Subcutaneous abdominal adipose tissue (tissue), 5 donors: Measurements from ENCODE around the gene GSE1.

Source experiments
- H3K27ac ChIP-seq: one replicate; pipeline ENCODE4 v1.7.0; 2013; ENCODE audit warnings: low read depth, mild to moderate bottlenecking, inconsistent platforms, low read length, moderate library complexity
- H3K27me3 ChIP-seq, 5 donors: one replicate each; pipeline ENCODE4 v1.7.0; 2013; ENCODE audit warnings: low read length in 5 of 5, inconsistent platforms in 1 of 5; ENCODE audit not compliant: control insufficient read depth in 5 of 5, insufficient read depth in 4 of 5
- H3K36me3 ChIP-seq, 5 donors: one replicate each; pipeline ENCODE4 v1.7.0; 2013; ENCODE audit warnings: low read length in 5 of 5; ENCODE audit not compliant: control insufficient read depth in 5 of 5, insufficient read depth in 5 of 5
- H3K4me1 ChIP-seq, 5 donors: one replicate each; pipeline ENCODE4 v1.7.0; 2013; ENCODE audit warnings: low read length in 5 of 5, mild to moderate bottlenecking in 3 of 5, moderate library complexity in 1 of 5; ENCODE audit not compliant: control insufficient read depth in 5 of 5, insufficient read depth in 5 of 5
- H3K4me3 ChIP-seq, 5 donors: one replicate each; pipeline ENCODE4 v1.7.0; 2013; ENCODE audit warnings: low read length in 5 of 5, low read depth in 1 of 5
- H3K9ac ChIP-seq, 5 donors: one replicate each; pipeline ENCODE4 v1.7.0; 2013; ENCODE audit warnings: low read length in 5 of 5, mild to moderate bottlenecking in 4 of 5, moderate library complexity in 3 of 5
- H3K9me3 ChIP-seq, 5 donors: one replicate each; pipeline ENCODE4 v1.7.0; 2013; ENCODE audit warnings: low read length in 5 of 5; ENCODE audit not compliant: control insufficient read depth in 5 of 5
- donor health status: healthy.
- donor health status: healthy.
- donor health status: healthy.
- donor health status: healthy.
- donor health status: healthy.

GSE1 gene

DNA sequence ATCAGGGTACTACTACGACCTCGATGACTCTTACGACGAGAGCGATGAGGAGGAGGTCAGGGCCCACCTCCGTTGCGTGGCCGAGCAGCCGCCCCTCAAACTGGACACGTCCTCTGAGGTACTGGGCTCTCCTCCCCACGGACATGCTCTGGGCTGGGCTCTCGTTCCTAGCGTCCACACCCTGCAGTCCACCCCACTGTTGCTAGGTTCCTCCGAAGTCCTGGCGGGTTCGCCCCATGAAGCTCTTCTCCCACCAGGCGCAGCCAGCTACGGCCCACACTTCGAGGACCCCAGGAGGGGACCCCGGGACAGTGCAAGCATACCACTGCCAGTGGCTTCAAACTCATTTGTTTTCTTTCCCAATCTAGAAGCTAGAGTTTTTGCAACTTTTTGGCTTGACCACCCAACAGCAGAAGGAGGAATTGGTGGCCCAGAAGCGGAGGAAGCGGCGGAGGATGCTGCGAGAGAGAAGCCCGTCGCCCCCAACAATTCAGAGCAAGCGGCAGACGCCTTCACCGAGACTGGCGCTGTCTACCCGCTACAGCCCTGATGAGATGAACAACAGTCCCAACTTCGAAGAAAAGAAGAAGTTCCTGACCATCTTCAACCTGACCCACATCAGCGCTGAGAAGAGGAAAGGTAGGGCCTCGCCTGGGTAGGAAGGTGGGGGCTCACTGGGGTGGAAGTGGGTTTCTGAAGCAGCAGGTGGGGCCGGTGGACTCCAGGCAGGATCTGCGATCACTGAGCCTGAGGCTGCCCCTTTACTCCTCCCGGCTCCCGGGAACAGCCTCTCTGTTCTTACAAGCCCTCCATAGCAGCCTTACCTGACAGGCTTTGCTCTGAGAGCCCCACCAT lies 50.1 kb downstream of the GSE1 start:
- no peak overlapping the region for H3K9ac ChIP-seq
- H3K9me3 ChIP-seq, result no peaks in the 10 kb centered on the region
- no peaks in the 10 kb centered on the region for H3K27me3 ChIP-seq
- no peak overlapping the region for H3K27ac ChIP-seq
- no peak overlapping the region for H3K4me3 ChIP-seq
- peaks cover 4 to 94% (median 92%) of the 10 kb centered on the region in 5 donors for H3K36me3 ChIP-seq
- H3K4me1 ChIP-seq, result peaks cover 0 to 24% (median 10%) of the 10 kb centered on the region in 5 donors

DNA sequence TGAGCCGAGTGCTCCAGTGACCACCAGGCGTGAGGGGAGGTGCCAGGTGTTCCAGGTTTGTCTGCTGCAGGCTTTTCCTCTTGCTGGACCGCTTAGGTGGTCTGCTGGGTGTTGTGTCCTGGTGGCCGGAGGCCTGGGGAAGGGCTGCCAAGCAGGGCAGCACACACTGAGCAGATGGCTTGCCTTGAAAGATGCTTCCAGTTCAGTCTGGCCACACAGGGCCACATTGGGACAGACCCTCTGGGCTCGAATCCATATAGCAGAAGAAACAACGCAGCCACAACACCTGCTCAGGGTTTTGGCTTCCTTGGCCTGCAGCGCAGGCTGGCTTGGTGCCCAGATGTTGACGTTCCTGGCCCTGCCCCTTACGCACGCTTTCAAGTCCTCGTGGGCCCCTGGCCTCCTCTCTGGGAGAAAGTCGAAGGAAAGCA lies 50.8 kb downstream of the GSE1 start:
- Histone ChIP-seq H3K27ac (no peak overlapping the region), H3K36me3 (peaks cover 4 to 94% (median 91%) of the 10 kb centered on the region in 5 donors), H3K27me3 (no peaks in the 10 kb centered on the region), H3K4me3 (no peak overlapping the region), H3K4me1 (peaks cover 0 to 17% (median 10%) of the 10 kb centered on the region in 5 donors), H3K9me3 (no peaks in the 10 kb centered on the region), H3K9ac (no peak overlapping the region)

GRCh38 chr16:85664580-85665372 lies 51.7 kb downstream of the GSE1 start:
- Histone ChIP-seq H3K36me3 (peaks cover 8 to 95% (median 93%) of the 10 kb centered on the region in 5 donors), H3K4me1 (peaks cover 0 to 10% (median 3%) of the 10 kb centered on the region in 5 donors), H3K9me3 (no peaks in the 10 kb centered on the region), H3K27me3 (no peaks in the 10 kb centered on the region), H3K9ac (no peak overlapping the region), H3K27ac (no peak overlapping the region), H3K4me3 (no peak overlapping the region)

- Histone ChIP-seq H3K36me3 (peaks cover 10 to 96% (median 94%) of the 10 kb centered on the region in 5 donors), H3K27ac (no peak overlapping the region), H3K4me3 (no peak overlapping the region)
These were observed 52.2 kb downstream of the GSE1 start for GRCh38 chr16:85665373-85665740.

GRCh38 chr16:85665929-85666328 lies 52.8 kb downstream of the GSE1 start:
- H3K9ac ChIP-seq, result no peak overlapping the region
- H3K4me3 ChIP-seq, result no peak overlapping the region
- H3K4me1 ChIP-seq, result peaks cover 0 to 5% (median 0%) of the 10 kb centered on the region in 5 donors
- no peaks in the 10 kb centered on the region for H3K27me3 ChIP-seq
- peaks cover 13 to 100% (median 98%) of the 10 kb centered on the region in 5 donors for H3K36me3 ChIP-seq
- no peaks in the 10 kb centered on the region for H3K9me3 ChIP-seq
- no peak overlapping the region for H3K27ac ChIP-seq

More at GRCh38 chr16:85665373-85665740, 52.2 kb downstream of the GSE1 start:
- Histone ChIP-seq H3K27me3 (no peaks in the 10 kb centered on the region), H3K9me3 (no peaks in the 10 kb centered on the region), H3K4me1 (peaks cover 0 to 5% (median 0%) of the 10 kb centered on the region in 5 donors), H3K9ac (no peak overlapping the region)

- Histone ChIP-seq H3K9ac (no peak overlapping the region), H3K27me3 (no peaks in the 10 kb centered on the region), H3K27ac (no peak overlapping the region), H3K9me3 (no peaks in the 10 kb centered on the region), H3K4me1 (peaks cover 0 to 5% (median 0%) of the 10 kb centered on the region in 5 donors), H3K4me3 (no peak overlapping the region), H3K36me3 (peaks cover 13 to 98% (median 96%) of the 10 kb centered on the region in 5 donors)
These were observed 54.1 kb downstream of the GSE1 start for GRCh38 chr16:85667261-85667660.

GRCh38 chr16:85667841-85668413 lies 54.8 kb downstream of the GSE1 start:
- no peak overlapping the region for H3K27ac ChIP-seq
- H3K4me1 ChIP-seq, result peaks cover 0 to 5% (median 0%) of the 10 kb centered on the region in 5 donors
- no peak overlapping the region for H3K9ac ChIP-seq
- H3K36me3 ChIP-seq, result peaks cover 19 to 98% (median 96%) of the 10 kb centered on the region in 5 donors
- H3K27me3 ChIP-seq, result no peaks in the 10 kb centered on the region
- H3K9me3 ChIP-seq, result no peaks in the 10 kb centered on the region
- H3K4me3 ChIP-seq, result no peak overlapping the region

DNA sequence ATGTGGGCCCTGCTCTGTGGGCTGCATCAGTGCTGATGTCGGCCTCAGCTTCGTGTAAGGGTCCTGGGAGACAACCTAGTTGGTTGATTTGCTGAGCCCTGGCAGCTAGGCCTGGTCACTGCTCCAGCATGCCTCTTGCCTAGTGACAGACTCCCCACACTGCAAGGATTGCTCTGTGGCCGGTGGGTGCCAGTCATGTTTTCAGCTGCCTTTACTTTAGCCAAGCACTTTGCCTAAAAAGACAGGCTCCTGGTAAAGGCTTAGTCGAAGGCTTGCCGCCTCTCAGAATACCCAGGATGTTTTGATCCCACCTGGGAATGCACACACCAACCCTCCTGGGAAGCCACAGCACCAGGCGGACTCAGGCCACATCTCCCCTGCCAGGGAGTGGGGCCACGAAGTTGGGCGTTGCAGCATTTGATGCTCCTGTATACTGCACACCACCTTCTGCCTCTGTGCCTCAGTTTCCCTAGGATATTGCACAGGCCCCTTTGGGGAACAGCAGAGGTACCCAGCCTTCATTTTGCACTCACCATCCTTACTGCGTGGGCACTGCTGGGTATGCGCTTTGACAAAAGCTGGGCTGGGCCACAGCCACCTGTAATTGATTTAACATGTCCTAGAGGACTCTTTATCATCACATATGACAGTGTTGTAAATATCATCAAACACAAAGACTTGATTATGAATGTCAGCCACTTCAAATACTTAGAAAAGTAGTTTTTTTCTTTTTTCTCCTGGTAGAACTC lies 55.7 kb downstream of the GSE1 start:
- Histone ChIP-seq H3K9ac (no peak overlapping the region), H3K36me3 (peaks cover 22 to 96% (median 94%) of the 10 kb centered on the region in 5 donors), H3K27ac (no peak overlapping the region), H3K27me3 (no peaks in the 10 kb centered on the region), H3K4me3 (no peak overlapping the region), H3K9me3 (no peaks in the 10 kb centered on the region), H3K4me1 (peaks cover 0 to 9% (median 6%) of the 10 kb centered on the region in 5 donors)

GRCh38 chr16:85670840-85671239 lies 57.7 kb downstream of the GSE1 start:
- Histone ChIP-seq H3K27ac (no peak overlapping the region), H3K9me3 (no peaks in the 10 kb centered on the region), H3K4me3 (no peak overlapping the region), H3K36me3 (peaks cover 24 to 96% (median 89%) of the 10 kb centered on the region in 5 donors), H3K27me3 (no peaks in the 10 kb centered on the region), H3K4me1 (peaks cover 0 to 14% (median 11%) of the 10 kb centered on the region in 5 donors), H3K9ac (no peak overlapping the region)
